ENCODE data around the gene ZC3HAV1. TPM values are rescaled to one million over a fixed set of nuclear protein-coding genes. Genes with fewer than 3 reads are reported as not detected.

The ZC3HAV1 gene
- total and polyA plus RNA-seq, 9 of the 15 experiments (the other 6 are each of a cell fraction or from before 2014, with no cell fraction given): 11.9 to 40.5 (median 23.9) TPM

GRCh38 chr7:139043823-139044812, 65.4 kb downstream of the ZC3HAV1 start (continued):
- TF ChIP-seq HMGXB4 (CRISPR knock-in tag; IDR thresholded peaks at IDR 0.05) (no peak), SMC3 (conservative IDR thresholded peaks at IDR 0.05; ENCODE audit: insufficient read depth, low read depth, low read length) (no peak), ZEB2 (IDR thresholded peaks at IDR 0.05) (peak; percentile 97), FOSL1 (tag; conservative IDR thresholded peaks at IDR 0.05) (peak; percentile 99), SMAD1 (IDR thresholded peaks at IDR 0.05; ENCODE audit: low read depth, low read length, partially characterized antibody) (no peak), FOXK2 (conservative IDR thresholded peaks at IDR 0.05 in 1 of 2, IDR thresholded peaks at IDR 0.05 in 1 of 2; ENCODE audit: low read depth in 2 of 2) (peak; percentile 98 to 99), KLF16 (IDR thresholded peaks at IDR 0.05) (peak; percentile 84), RBM34 (IDR thresholded peaks at IDR 0.05; ENCODE audit: borderline replicate concordance, insufficient read depth, low read length) (no peak), KLF10 (CRISPR knock-in tag; IDR thresholded peaks at IDR 0.05) (no peak), CHCHD3 (CRISPR knock-in tag; IDR thresholded peaks at IDR 0.05) (no peak), ZBTB1 (CRISPR knock-in tag; IDR thresholded peaks at IDR 0.05; ENCODE audit: borderline replicate concordance, low read depth) (no peak), ARID1B (IDR thresholded peaks at IDR 0.05) (peak; percentile 98), TBL1XR1 (IDR thresholded peaks at IDR 0.05; ENCODE audit: low read length in 2 of 2) (peak in 1 of 2 experiments; percentile 93; a peak in 2 of 4 replicates), E4F1 (CRISPR knock-in tag; IDR thresholded peaks at IDR 0.05; ENCODE audit: borderline replicate concordance) (no peak), JUND (IDR thresholded peaks at IDR 0.05; ENCODE audit: borderline replicate concordance, low read depth, low read length) (peak; percentile 97), JUND (tag; IDR thresholded peaks at IDR 0.05; ENCODE audit: borderline replicate concordance, low read depth, low read length) (peak; percentile 94; the same call in 2 of the 3 replicates), CC2D1A (IDR thresholded peaks at IDR 0.05) (peak; percentile 49; the same call in 1 of the 2 replicates), ZNF197 (CRISPR knock-in tag; IDR thresholded peaks at IDR 0.05; ENCODE audit: low read depth) (peak; percentile 83; the same call in 1 of the 2 replicates), HOXB6 (CRISPR knock-in tag; IDR thresholded peaks at IDR 0.05; ENCODE audit: borderline replicate concordance) (no peak), TGIF2 (CRISPR knock-in tag; IDR thresholded peaks at IDR 0.05) (no peak; the same call in 1 of the 2 replicates), HMBOX1 (IDR thresholded peaks at IDR 0.05) (peak; percentile 54; the same call in 1 of the 2 replicates)

All from K562 (cell line).